ENCODE results near the gene EGR2.

EGR2 gene

GRCh38 chr10:62843600-62843999, 27.4 kb upstream of the EGR2 start:
- H3K4me1 Mint-ChIP-seq, result no peaks in the 10 kb centered on the region
- no peak overlapping the region for H3K4me3 Mint-ChIP-seq
- DNase-seq (ENCODE audit: low spot score in 2 of 2) (no peak), ATAC-seq (replicated peaks; ENCODE audit: extremely low read depth, poor library complexity, severe bottlenecking) (no peak)
- no peaks in the 10 kb centered on the region for H3K9me3 Mint-ChIP-seq
- no peaks in the 10 kb centered on the region for H3K27me3 Mint-ChIP-seq
- no peak overlapping the region for H3K27ac Mint-ChIP-seq (ENCODE audit: low read depth)
- H3K36me3 Mint-ChIP-seq (ENCODE audit: insufficient read depth), result no peaks in the 10 kb centered on the region

DNA sequence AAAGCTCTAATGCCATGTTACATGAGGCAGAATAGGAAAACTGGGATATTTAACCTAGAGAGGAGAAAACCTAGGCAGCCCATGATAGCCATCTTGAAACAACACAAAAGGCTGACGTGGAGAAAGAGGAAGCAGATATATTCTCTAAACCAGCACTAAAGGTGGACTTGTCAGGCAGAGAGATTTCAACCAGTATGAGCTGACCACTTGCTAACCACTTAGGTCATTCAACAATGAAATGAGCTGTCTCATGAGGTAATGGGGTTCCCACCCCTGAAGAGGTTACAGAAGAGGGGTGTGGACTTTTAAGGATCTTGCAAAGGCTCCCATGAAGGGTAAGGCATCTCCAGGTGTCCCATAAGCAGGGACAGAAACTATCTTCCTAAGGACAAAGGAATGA, 26.8 kb upstream of the EGR2 start:
- no peaks in the 10 kb centered on the region for H3K4me1 Mint-ChIP-seq
- no peak for ATAC-seq (replicated peaks; ENCODE audit: extremely low read depth, poor library complexity, severe bottlenecking)
- H3K27ac Mint-ChIP-seq (ENCODE audit: low read depth), result no peak overlapping the region
- no peak for DNase-seq (ENCODE audit: low spot score in 2 of 2)
- H3K9me3 Mint-ChIP-seq, result no peaks in the 10 kb centered on the region
- no peaks in the 10 kb centered on the region for H3K27me3 Mint-ChIP-seq
- no peak overlapping the region for H3K4me3 Mint-ChIP-seq
- H3K36me3 Mint-ChIP-seq (ENCODE audit: insufficient read depth), result no peaks in the 10 kb centered on the region

- Mint-ChIP-seq H3K36me3 (ENCODE audit: insufficient read depth) (no peaks in the 10 kb centered on the region), H3K27ac (ENCODE audit: low read depth) (no peak overlapping the region), H3K9me3 (no peaks in the 10 kb centered on the region), H3K27me3 (no peaks in the 10 kb centered on the region), H3K4me3 (no peak overlapping the region), H3K4me1 (no peaks in the 10 kb centered on the region)
- ATAC-seq (replicated peaks; ENCODE audit: extremely low read depth, poor library complexity, severe bottlenecking), result no peak
- DNase-seq (ENCODE audit: low spot score in 2 of 2), result no peak
Measured at GRCh38 chr10:62839590-62839989, 23.4 kb upstream of the EGR2 start.

DNA sequence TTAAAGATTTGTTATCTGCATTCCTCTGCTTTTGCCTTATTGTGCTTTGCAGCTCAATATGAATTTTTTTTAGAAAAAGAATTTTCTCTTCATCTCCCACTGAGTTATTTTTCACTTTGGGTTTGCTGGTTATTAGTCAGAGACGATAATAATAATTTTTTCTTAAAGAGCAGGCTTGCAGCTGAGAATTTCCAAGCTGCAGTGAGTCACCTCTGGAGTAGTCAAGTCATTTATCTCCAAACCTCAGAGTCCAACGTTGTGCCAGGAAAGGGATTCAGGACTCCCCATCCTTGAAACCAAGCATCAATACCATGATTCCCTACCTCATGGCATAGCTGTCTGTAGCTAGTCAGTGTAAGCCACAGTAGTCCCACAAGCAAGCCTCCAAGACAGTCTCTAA, 15.2 kb upstream of the EGR2 start:
- Mint-ChIP-seq H3K9me3 (no peaks in the 10 kb centered on the region), H3K36me3 (ENCODE audit: insufficient read depth) (no peaks in the 10 kb centered on the region), H3K27ac (ENCODE audit: low read depth) (no peak overlapping the region), H3K4me3 (no peak overlapping the region), H3K4me1 (no peaks in the 10 kb centered on the region), H3K27me3 (no peaks in the 10 kb centered on the region)
- ATAC-seq (replicated peaks; ENCODE audit: extremely low read depth, poor library complexity, severe bottlenecking) (no peak), DNase-seq (ENCODE audit: low spot score in 2 of 2) (no peak)

DNA sequence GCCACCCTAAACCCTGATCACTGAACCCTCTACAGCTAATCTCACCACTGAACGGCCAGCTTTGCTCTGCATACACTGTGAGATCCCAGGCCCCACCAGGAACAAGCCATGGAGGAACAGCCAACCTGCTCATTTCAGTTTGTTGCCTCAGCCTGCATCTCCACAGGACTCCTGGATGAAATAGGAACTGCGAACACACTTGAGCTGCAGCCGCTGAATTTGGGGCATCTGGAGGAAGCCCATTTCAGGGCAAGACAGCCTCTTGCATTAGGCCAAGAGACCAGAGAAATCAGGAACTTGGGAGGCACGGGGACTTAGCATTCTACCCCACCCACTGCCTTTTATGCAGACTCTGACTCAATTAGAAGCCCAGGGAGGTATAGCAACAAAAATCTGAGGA, 14.5 kb upstream of the EGR2 start:
- Mint-ChIP-seq H3K36me3 (ENCODE audit: insufficient read depth) (no peaks in the 10 kb centered on the region), H3K9me3 (no peaks in the 10 kb centered on the region), H3K27me3 (no peaks in the 10 kb centered on the region), H3K27ac (ENCODE audit: low read depth) (no peak overlapping the region), H3K4me1 (no peaks in the 10 kb centered on the region), H3K4me3 (no peak overlapping the region)
- DNase-seq (ENCODE audit: low spot score in 2 of 2) (no peak), ATAC-seq (replicated peaks; ENCODE audit: extremely low read depth, poor library complexity, severe bottlenecking) (no peak)

DNA sequence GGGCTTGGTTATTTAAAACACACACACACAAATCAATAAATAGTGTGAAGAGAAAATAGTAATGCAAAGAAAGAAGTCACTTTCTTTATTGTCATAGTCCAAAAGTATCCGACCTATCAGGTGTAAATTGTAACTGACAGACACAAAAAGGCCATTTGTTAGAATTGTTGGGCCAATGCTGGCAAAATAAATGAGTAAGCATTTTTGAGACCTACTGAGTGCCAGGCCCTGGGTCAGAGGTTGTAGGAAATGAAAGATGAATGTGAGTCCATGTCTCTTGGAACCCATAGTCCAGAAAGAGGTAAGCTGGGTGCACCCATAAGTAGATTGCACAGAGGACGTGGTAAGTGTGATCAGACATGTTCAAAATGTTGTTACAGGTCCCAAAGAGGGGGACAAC, 13.5 kb upstream of the EGR2 start:
- Mint-ChIP-seq H3K4me3 (no peak overlapping the region), H3K9me3 (no peaks in the 10 kb centered on the region), H3K36me3 (ENCODE audit: insufficient read depth) (no peaks in the 10 kb centered on the region), H3K27me3 (no peaks in the 10 kb centered on the region), H3K4me1 (no peaks in the 10 kb centered on the region), H3K27ac (ENCODE audit: low read depth) (no peak overlapping the region)
- DNase-seq (ENCODE audit: low spot score in 2 of 2), result no peak
- no peak for ATAC-seq (replicated peaks; ENCODE audit: extremely low read depth, poor library complexity, severe bottlenecking)

- ATAC-seq (replicated peaks; ENCODE audit: extremely low read depth, poor library complexity, severe bottlenecking), result no peak
- no peak overlapping the region for H3K4me3 Mint-ChIP-seq
- no peak overlapping the region for H3K27ac Mint-ChIP-seq (ENCODE audit: low read depth)
- H3K9me3 Mint-ChIP-seq, result no peaks in the 10 kb centered on the region
- DNase-seq (ENCODE audit: low spot score in 2 of 2), result no peak
- H3K36me3 Mint-ChIP-seq (ENCODE audit: insufficient read depth), result no peaks in the 10 kb centered on the region
- H3K27me3 Mint-ChIP-seq, result peaks cover 1% of the 10 kb centered on the region
- H3K4me1 Mint-ChIP-seq, result no peaks in the 10 kb centered on the region
Measured at GRCh38 chr10:62826273-62826672, 10.1 kb upstream of the EGR2 start.

GRCh38 chr10:62820586-62820985, 4.4 kb upstream of the EGR2 start:
- Mint-ChIP-seq H3K27ac (ENCODE audit: low read depth) (no peak overlapping the region), H3K4me3 (no peak overlapping the region), H3K9me3 (no peaks in the 10 kb centered on the region), H3K27me3 (peaks cover 34% of the 10 kb centered on the region), H3K36me3 (ENCODE audit: insufficient read depth) (peaks cover 12% of the 10 kb centered on the region), H3K4me1 (peaks cover 28% of the 10 kb centered on the region)
- DNase-seq (ENCODE audit: low spot score in 2 of 2), result no peak
- no peak for ATAC-seq (replicated peaks; ENCODE audit: extremely low read depth, poor library complexity, severe bottlenecking)

DNA sequence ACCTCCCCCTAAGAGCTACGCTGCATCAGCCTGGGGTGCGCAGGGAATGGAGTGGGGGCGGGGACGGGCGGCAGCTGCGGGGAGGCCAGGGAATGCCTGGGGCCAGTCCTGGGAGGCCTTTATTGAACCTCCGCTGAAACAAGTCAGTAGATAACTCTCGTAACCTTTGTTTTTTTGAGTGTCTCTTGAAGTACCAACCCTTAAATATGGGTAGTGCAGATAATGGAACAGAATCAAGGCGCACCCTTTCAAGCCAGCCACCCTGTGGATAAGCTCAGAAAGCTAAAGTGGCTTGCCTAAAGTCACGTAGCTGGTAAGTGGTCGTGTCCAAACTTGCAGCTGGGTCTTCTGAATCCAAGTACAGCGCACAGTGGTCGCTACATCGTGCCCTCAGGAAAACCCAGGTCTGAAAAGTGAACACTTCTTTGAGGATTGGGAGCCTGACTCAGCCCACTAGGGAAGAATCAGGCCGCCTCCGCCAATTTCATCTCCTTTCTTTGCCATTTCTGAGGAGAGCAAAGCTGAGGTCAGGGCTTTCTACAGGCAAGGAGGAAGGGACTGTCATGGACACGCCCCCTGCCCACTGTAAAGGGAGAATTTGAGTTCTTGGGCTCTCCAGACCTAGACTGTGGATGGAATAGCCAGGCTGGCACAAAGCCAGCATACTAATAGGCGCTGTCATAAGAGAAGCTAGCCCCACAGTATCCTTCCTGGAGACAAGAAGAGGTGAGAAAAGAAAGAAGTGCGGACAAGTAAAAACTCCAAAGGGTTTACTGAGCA, 3.2 kb upstream of the EGR2 start:
- DNase-seq (ENCODE audit: low spot score in 2 of 2), result no peak
- H3K9me3 Mint-ChIP-seq, result no peaks in the 10 kb centered on the region
- H3K36me3 Mint-ChIP-seq (ENCODE audit: insufficient read depth), result peaks cover 14% of the 10 kb centered on the region
- H3K4me3 Mint-ChIP-seq, result peak overlapping the region; percentile 87
- H3K4me1 Mint-ChIP-seq, result peaks cover 36% of the 10 kb centered on the region
- ATAC-seq (replicated peaks; ENCODE audit: extremely low read depth, poor library complexity, severe bottlenecking), result no peak
- H3K27me3 Mint-ChIP-seq, result peaks cover 45% of the 10 kb centered on the region
- no peak overlapping the region for H3K27ac Mint-ChIP-seq (ENCODE audit: low read depth)

GRCh38 chr10:62818426-62819011, 2.4 kb upstream of the EGR2 start:
- peak overlapping the region; percentile 88 for H3K27ac Mint-ChIP-seq (ENCODE audit: low read depth)
- DNase-seq (ENCODE audit: low spot score in 2 of 2) (no peak), ATAC-seq (replicated peaks; ENCODE audit: extremely low read depth, poor library complexity, severe bottlenecking) (no peak)
- H3K4me1 Mint-ChIP-seq, result peaks cover 44% of the 10 kb centered on the region
- peaks cover 53% of the 10 kb centered on the region for H3K27me3 Mint-ChIP-seq
- H3K4me3 Mint-ChIP-seq, result peak overlapping the region; percentile 87
- no peaks in the 10 kb centered on the region for H3K9me3 Mint-ChIP-seq
- peaks cover 14% of the 10 kb centered on the region for H3K36me3 Mint-ChIP-seq (ENCODE audit: insufficient read depth)

GRCh38 chr10:62817766-62818425, 1.7 kb upstream of the EGR2 start:
- ATAC-seq (replicated peaks; ENCODE audit: extremely low read depth, poor library complexity, severe bottlenecking) (peak; percentile 13), DNase-seq (ENCODE audit: low spot score in 2 of 2) (peak; percentile 40 to 44)
- Mint-ChIP-seq H3K4me3 (peak overlapping the region; percentile 87), H3K36me3 (ENCODE audit: insufficient read depth) (peaks cover 14% of the 10 kb centered on the region), H3K9me3 (no peaks in the 10 kb centered on the region), H3K27ac (ENCODE audit: low read depth) (peak overlapping the region; percentile 88), H3K27me3 (peaks cover 59% of the 10 kb centered on the region), H3K4me1 (peaks cover 50% of the 10 kb centered on the region)

GRCh38 chr10:62817121-62817765, 1.1 kb upstream of the EGR2 start:
- Mint-ChIP-seq H3K4me3 (peak overlapping the region; percentile 87), H3K4me1 (peaks cover 56% of the 10 kb centered on the region), H3K36me3 (ENCODE audit: insufficient read depth) (peaks cover 14% of the 10 kb centered on the region), H3K9me3 (no peaks in the 10 kb centered on the region), H3K27me3 (peaks cover 61% of the 10 kb centered on the region), H3K27ac (ENCODE audit: low read depth) (peak overlapping the region; percentile 88)
- peak; percentile 22 for ATAC-seq (replicated peaks; ENCODE audit: extremely low read depth, poor library complexity, severe bottlenecking)
- peak; percentile 29 to 40 for DNase-seq (ENCODE audit: low spot score in 2 of 2)

GRCh38 chr10:62816076-62816330, 163 bp downstream of the EGR2 start:
- ATAC-seq (replicated peaks; ENCODE audit: extremely low read depth, poor library complexity, severe bottlenecking) (no peak), DNase-seq (ENCODE audit: low spot score in 2 of 2) (no peak)
- no peaks in the 10 kb centered on the region for H3K9me3 Mint-ChIP-seq
- peaks cover 14% of the 10 kb centered on the region for H3K36me3 Mint-ChIP-seq (ENCODE audit: insufficient read depth)
- peak overlapping the region; percentile 87 for H3K4me3 Mint-ChIP-seq
- H3K27ac Mint-ChIP-seq (ENCODE audit: low read depth), result peak overlapping the region; percentile 88
- H3K4me1 Mint-ChIP-seq, result peaks cover 64% of the 10 kb centered on the region
- H3K27me3 Mint-ChIP-seq, result peaks cover 57% of the 10 kb centered on the region

Measured in central memory CD8-positive, alpha-beta T cell (primary cell).